Testis (tissue), 3 donors: ENCODE results near the gene HELQ. TPM values are rescaled to one million over a fixed set of nuclear protein-coding genes. Genes with fewer than 3 reads are reported as not detected.

Experiments used
- DNase-seq: peaks from one replicate; pipeline ENCODE4 v3.0.0-alpha.2; 2019
- H3K27ac ChIP-seq, 2 donors: fragments of 200-600 bp; sonication (generic); one replicate each; pipeline ENCODE4 v1.5.1; 2019
- H3K27me3 ChIP-seq: fragments of 200-600 bp; sonication (generic); one replicate; pipeline ENCODE4 v1.5.1; 2019
- H3K36me3 ChIP-seq: fragments of 200-600 bp; sonication (generic); one replicate; pipeline ENCODE4 v1.5.1; 2017; ENCODE audit warnings: low read depth; ENCODE audit errors: missing control alignments
- H3K4me1 ChIP-seq: fragments of 200-600 bp; sonication (generic); one replicate; pipeline ENCODE4 v1.5.1; 2019
- H3K4me3 ChIP-seq, 2 donors: fragments of 200-600 bp; sonication (generic); one replicate each; pipeline ENCODE4 v1.5.1; 2017 to 2019
- H3K9me3 ChIP-seq: fragments of 200-600 bp; sonication (generic); one replicate; pipeline ENCODE4 v1.5.1; 2017
- CTCF ChIP-seq, 3 experiments: fragments of 450-650 bp in 2 of 3; fragments of 200-600 bp in 1 of 3; sonication (generic) in 1 of 3; IDR thresholded peaks; one replicate each; pipeline ENCODE4 v1.5.1; 2016 to 2019; ENCODE audit warnings: antibody characterized with exemption in 3 of 3, mild to moderate bottlenecking in 2 of 3, moderate library complexity in 1 of 3
- POLR2A ChIP-seq: fragments of 450-650 bp; IDR thresholded peaks from one replicate; pipeline ENCODE4 v1.6.1; 2017; ENCODE audit warnings: antibody characterized with exemption, mild to moderate bottlenecking, moderate library complexity
- WGBS, 2 donors: methylation state at CpG; one replicate each; pipeline ENCODE4 v1.1.5; 2018; 5-methylcytosine and 5-hydroxymethylcytosine counted together
- intact Hi-C: fragments of 100-400 bp; cut with DNase I; formaldehyde crosslinking; loops from one replicate; pipeline ENCODE4 v1.15.1; 2023; ENCODE audit warnings: low total_unique reads
- polyA plus RNA-seq: library from polyadenylated mRNA; stranded (reverse); fragments of 350-450 nt; fragmentation: Illumina TruSeq; extraction: RNeasy Lipid Tissue Mini Kit (QIAGEN cat#74804); gene quantifications from one replicate; pipeline ENCODE4 v1.2.3, GENCODE V29; 2014; ENCODE audit warnings: low read depth, low replicate concordance; ENCODE audit not compliant: insufficient read depth
- total RNA-seq, 2 donors: library from RNA; depleted of rRNA; stranded (reverse); fragments of >200 nt; gene quantifications; one replicate each; pipeline ENCODE4 v1.2.3, GENCODE V29; 2016

The HELQ gene
- total and polyA plus RNA-seq, 3 donors from 2014 or later: 11.8 to 23.3 (median 17.5) TPM

- no peaks in the 10 kb centered on the region for H3K9me3 ChIP-seq
- no peak overlapping the region for H3K4me3 ChIP-seq
- H3K27me3 ChIP-seq: no peaks in the 10 kb centered on the region
- DNase-seq: no peak
- intact Hi-C loops: no loop called here
- no peaks in the 10 kb centered on the region for H3K36me3 ChIP-seq
- H3K4me1 ChIP-seq: no peaks in the 10 kb centered on the region
- 89 to 94% methylated on average over 4 of the region's 4 CpGs for WGBS, 2 donors
- TF ChIP-seq POLR2A: no peak
- no peak for TF ChIP-seq CTCF (IDR thresholded peaks at IDR 0.05)
- no peak overlapping the region for H3K27ac ChIP-seq
Observed at GRCh38 chr4:83436680-83437079, 18.9 kb downstream of the HELQ start.

GRCh38 chr4:83431200-83431599 is 24.4 kb downstream of the HELQ start:
- H3K4me3 ChIP-seq: no peak overlapping the region
- no peaks in the 10 kb centered on the region for H3K36me3 ChIP-seq
- TF ChIP-seq CTCF (IDR thresholded peaks at IDR 0.05): no peak
- TF ChIP-seq POLR2A: no peak
- H3K27me3 ChIP-seq: no peaks in the 10 kb centered on the region
- 89 to 95% methylated on average over 1 of the region's 1 CpG for WGBS, 2 donors
- H3K27ac ChIP-seq: no peak overlapping the region
- DNase-seq: no peak
- intact Hi-C loops: no loop called here
- no peaks in the 10 kb centered on the region for H3K9me3 ChIP-seq
- H3K4me1 ChIP-seq: no peaks in the 10 kb centered on the region

- H3K4me1 ChIP-seq: no peaks in the 10 kb centered on the region
- no peak for DNase-seq
- no peaks in the 10 kb centered on the region for H3K36me3 ChIP-seq
- H3K9me3 ChIP-seq: no peaks in the 10 kb centered on the region
- no peak overlapping the region for H3K4me3 ChIP-seq
- no peak for TF ChIP-seq CTCF (IDR thresholded peaks at IDR 0.05)
- no peak for TF ChIP-seq POLR2A
- no peak overlapping the region for H3K27ac ChIP-seq
- H3K27me3 ChIP-seq: no peaks in the 10 kb centered on the region
- intact Hi-C loops: no loop called here
Observed at GRCh38 chr4:83418211-83418610, 37.4 kb downstream of the HELQ start.

- Histone ChIP-seq H3K27ac (no peak overlapping the region), H3K4me1 (no peaks in the 10 kb centered on the region), H3K27me3 (no peaks in the 10 kb centered on the region), H3K36me3 (no peaks in the 10 kb centered on the region), H3K4me3 (no peak overlapping the region), H3K9me3 (no peaks in the 10 kb centered on the region)
- intact Hi-C loops: no loop called here
- DNase-seq: no peak
- 80% methylated on average over 4 of the region's 4 CpGs for WGBS, 2 donors
- TF ChIP-seq CTCF (IDR thresholded peaks at IDR 0.05) (no peak), POLR2A (no peak)
Observed at GRCh38 chr4:83417566-83417965, 38.1 kb downstream of the HELQ start.

- H3K27me3 ChIP-seq: no peaks in the 10 kb centered on the region
- no peak for TF ChIP-seq POLR2A
- TF ChIP-seq CTCF (IDR thresholded peaks at IDR 0.05): no peak
- 95 to 100% methylated on average over 2 of the region's 2 CpGs for WGBS, 2 donors
- H3K4me1 ChIP-seq: no peaks in the 10 kb centered on the region
- no peak overlapping the region for H3K27ac ChIP-seq
- H3K9me3 ChIP-seq: no peaks in the 10 kb centered on the region
- no peak for DNase-seq
- intact Hi-C loops: no loop called here
- no peak overlapping the region for H3K4me3 ChIP-seq
- H3K36me3 ChIP-seq: no peaks in the 10 kb centered on the region
Observed at GRCh38 chr4:83413676-83414075, 41.9 kb downstream of the HELQ start.
